NOMO-1 (cell line): ENCODE results near the gene LRRC49.

Source experiments
- DNase-seq, 2 experiments: peaks; one replicate each; lab custom pipeline; 2025; ENCODE audit not compliant: unreplicated experiment in 2 of 2; lab: John Stamatoyannopoulos, UW

The LRRC49 gene

GRCh38 chr15:71048913-71049675 is 156.5 kb downstream of the LRRC49 start:
- no peak for DNase-seq

DNA sequence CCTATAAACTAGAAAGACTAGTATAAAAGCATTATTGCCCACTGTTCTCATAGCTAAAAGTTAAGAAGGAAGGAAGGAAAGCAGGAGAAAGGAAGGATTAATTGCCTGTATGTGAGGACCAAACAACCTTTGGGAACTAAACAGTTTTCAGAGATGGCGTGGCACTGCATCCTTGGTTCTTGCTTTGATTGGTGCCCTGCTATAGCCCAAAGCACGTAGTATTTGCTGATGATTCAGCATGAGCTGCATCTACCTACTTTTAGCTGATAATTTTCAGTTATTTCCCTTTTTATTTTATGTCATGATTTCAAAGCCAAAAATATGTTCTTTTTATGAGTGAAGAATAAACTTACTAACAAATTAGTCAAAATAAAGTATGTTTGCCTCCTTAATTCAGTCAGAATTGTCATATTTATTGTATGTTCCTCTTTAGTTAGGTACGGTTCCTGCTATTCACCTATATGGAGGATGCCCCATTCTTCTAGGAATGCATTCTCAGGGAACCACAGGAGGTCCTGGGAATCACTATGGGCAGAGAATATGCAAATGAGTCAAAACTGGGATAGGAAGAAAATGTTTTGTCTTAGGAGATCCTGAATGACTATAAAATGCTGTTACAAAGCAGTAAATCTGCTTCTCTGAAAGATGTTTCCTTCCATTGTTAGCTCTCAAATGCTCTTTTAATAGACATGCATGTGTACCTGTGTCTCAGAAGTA is 157.2 kb downstream of the LRRC49 start:
- no peak for DNase-seq

DNA sequence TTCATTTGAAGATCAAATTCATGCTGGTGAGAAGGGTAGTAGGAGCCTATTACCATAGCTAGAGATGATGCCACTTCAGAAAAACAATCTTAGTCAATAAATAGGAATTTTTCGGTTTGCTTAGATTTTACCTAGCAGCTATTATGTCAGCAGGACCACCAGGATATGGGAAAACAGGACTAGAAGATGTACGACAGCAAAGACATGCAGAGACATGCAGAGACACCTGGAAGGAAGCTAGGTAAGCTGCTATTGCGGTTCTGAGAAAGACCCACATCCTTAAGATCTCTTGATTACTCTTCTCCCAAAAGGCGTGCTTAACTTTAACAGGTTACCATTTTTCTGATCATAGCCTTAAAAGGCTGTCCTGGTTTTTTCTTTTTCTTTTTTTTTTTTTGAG is 157.8 kb downstream of the LRRC49 start:
- no peak for DNase-seq

DNA sequence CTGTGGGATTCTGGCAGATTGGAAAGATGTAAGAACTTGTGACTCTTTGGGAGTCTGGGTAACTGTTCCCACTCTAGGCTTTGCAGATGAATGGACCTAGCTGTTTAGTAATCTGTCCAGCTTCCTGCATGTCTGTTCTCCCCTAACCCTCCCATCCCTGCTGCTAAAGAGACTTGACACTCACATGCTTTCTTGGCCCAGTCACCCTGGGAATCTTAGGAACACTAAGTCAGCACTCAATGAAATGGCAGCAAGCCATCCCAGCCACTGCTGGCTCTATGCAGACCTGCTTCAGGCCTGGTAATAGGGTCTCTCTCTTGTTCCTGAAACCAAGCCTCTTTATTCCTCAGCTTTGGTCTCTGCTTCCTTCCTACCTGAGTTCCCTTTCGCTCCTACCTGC is 158.9 kb downstream of the LRRC49 start:
- no peak for DNase-seq

- DNase-seq, result no peak
These were observed 159.7 kb downstream of the LRRC49 start for GRCh38 chr15:71052356-71052755.

DNA sequence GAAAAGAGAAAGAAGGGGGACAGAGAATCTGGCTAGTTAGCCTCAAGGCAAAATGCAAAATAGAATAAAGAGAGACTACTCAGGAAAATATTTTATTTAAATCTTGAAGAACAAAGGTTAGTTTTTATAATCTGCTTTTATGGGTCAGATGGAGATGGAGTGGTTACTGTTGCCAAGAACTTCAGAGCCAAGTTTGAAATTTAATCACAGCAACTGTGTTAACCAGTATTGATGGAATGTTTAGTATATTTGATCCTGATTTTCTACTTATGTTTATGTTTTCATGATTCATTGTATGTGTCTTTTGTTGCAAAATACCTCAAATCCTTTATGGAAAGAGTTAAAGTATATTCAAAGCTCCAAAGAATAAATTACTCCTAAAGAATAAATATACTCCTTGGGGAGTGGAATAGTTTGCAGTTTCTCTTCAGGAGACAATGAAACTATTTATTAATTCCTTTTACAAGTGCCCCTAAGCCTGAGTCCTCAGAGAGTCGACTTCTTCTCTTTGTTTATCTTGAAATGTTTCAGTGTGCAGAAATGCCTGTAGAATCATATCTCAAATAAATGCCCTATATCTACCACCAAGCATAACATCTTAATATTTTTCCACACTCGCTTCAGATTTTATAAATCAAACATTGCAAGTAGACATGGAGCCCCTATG is 161.8 kb downstream of the LRRC49 start:
- DNase-seq, result no peak

DNA sequence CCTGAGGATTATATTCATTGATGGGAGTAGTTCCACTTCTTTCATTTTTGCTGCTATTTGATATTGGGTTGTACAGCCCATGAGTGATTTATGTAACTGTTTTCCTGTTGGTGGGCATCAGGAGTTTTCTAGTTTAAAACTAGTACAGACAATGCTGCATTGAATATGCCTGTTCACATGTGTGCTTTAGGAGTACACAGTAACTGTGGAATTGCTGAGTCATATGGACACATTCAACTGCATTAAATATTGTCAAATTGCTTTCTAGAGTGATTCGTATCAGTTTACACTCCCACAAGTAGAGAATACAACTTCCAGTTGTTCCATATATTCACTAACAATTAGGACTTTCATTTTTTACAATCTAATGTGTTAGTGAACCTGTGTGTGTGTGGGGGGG is 162.8 kb downstream of the LRRC49 start:
- no peak for DNase-seq

DNA sequence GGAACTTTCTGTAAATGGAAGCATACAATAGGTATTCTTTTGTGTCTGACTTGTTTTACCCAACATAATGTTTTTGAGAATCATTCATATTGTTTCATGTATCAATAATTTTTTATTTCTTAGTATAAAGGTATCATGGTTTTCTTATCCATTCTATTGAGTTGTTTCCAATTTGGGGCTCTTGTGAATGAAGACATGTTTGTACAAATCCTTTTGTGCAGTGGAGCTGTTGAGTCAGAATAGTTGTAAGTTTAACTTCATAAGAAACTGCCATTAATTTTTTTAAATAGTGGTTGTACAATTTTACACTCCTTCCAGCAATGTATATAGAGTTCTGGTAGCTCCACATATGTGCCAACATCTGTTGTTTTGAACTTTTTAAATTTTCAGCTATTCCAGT is 163.5 kb downstream of the LRRC49 start:
- no peak for DNase-seq

DNA sequence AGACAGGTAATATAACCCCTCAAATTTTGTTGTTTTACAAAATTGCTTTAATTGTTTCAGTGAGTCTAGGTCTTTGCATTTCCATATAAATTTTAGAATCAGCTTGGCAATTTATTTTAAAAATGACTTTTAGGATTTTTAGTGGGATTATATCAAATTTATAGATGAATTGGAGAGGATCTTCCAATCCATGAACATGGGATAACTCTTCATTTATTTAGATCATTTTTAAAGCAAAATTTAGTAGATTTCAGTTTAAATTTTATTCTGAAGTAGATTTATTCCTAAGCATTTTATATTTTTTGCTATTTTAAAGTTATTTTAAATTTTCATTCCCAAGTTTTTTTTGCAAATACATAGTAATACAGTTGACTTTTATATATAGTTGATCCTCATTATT is 164.5 kb downstream of the LRRC49 start:
- DNase-seq, result no peak

DNA sequence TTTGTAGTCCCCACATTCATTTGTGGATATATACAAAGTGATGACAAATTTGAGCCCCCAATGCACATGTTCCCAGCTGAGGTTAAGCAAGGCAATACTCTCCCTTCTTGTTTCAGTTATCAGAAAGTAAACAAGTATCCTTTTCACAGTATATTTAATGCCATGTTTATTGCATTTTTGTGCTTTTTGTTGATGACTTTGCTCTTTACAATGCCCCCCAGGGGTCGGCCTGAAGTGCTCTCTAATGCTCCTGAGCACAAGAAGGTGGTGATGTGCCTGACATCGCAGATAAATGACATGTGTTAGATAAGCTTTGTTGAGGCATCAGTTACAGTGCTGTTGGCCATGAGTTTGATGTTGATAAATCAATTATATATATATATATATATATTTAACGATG is 165.0 kb downstream of the LRRC49 start:
- DNase-seq, result no peak

GRCh38 chr15:71060983-71061382 is 168.4 kb downstream of the LRRC49 start:
- no peak for DNase-seq

DNA sequence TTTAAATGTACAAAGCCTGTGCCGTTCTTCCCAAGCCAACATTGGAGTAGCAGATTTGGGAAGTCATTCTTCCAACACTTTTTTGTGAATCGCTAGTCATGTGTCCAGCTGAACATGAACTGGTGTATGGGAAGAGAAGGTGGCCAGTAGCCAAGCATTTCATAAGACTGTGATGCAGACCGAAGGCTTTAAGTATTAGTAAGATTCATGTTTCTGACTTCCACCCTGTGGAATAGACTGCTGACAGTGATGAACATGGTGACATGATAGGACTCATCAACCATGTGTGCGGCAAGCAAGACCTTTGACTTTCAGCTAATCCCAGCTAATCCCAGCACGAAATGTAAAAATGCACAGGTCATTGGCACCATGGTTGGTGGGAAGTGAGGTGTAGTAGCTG is 174.4 kb downstream of the LRRC49 start:
- no peak for DNase-seq

DNA sequence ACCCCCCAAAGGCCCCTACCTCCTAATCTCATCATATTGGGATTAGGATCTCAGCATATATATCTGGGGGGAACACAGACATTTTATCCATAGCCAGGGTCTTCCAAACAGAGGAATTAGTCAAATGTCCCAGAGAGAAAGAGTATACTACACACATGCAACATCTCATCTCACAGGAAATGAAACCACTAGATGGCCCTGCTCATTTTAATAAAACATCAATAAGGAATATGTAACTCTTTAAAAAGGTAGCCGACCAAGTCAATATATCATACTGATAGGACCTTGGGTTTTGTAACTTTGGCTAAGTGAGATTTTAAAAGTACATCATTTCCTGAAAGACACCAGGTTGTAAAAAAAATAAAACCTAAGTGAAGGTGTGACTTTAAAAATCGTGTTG is 177.1 kb downstream of the LRRC49 start:
- no peak for DNase-seq

GRCh38 chr15:71071529-71071928 is 178.9 kb downstream of the LRRC49 start:
- no peak for DNase-seq

DNA sequence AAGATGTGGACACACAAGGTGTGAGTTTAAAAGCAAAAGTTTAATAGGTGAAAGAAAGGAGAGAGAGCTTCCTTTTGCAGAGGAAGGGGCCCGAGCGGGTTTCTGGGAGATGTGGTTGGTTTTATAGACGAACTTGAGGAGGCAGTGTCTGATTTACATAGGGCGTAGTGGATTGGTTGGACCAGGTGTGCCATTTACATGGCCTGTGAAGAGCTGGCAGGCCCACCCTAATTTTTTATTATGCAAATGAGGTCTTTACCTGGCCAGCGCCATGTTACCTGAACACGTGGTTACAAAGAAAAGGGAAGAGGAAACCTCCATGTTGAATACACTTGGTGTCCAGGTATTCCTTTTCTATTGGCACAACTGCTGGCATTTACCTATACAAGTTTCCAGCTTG is 179.8 kb downstream of the LRRC49 start:
- DNase-seq, result no peak

DNA sequence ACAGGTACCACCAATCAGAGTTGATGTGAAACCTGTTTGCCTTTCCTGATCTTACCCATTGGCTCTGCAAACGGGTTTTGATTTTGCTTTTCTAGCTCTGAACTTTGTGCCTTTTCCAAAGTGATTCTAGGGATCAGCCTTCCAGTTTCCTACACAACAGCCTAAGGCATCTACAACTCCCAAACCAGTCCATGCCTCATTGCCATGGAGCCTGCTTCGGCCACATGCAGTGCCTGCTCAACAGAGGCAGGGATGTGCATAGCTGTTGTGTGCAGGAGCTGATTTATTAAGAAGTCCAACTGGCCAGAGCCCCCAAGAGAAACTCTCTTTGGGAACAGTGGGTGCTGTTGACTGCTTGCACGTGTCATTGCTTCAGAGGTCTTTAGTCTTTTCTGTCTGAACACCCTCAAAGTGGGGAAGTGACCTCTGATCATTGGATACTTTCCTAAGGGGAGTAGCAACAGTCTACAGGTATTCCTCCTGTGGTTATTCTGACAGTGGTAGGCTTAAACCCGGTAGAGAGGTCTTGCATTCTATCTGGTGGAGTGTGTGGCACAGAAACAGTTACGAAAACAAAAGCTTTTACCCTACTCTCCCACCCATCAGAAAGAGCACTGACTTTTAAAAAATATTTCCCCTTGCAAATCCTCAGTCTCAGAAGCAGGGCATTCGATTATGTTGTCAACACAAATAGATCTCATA is 186.0 kb downstream of the LRRC49 start:
- DNase-seq, result no peak

- DNase-seq, result no peak
These were observed 186.8 kb downstream of the LRRC49 start for GRCh38 chr15:71079208-71080044.

DNA sequence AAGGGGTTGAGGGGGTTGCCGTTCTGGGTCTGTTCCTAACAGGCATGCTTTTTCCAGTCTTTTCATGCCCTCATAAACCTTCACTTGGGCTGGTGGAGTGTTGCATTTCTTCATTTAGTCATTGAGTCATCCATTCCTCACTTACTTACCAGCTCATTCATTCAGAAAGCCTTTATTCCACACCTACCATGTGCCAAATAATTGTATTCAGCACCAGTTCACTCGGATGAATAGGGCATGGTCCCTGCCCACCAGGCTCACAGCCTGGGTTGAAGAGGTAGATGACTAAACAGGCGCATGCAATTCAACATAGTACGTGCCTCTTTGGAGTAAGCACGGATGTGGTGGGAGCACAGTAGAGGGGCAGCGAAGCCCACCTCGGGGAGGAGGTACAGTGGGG is 187.5 kb downstream of the LRRC49 start:
- DNase-seq, result no peak

- no peak for DNase-seq
These were observed 188.1 kb downstream of the LRRC49 start for GRCh38 chr15:71080705-71081104.

GRCh38 chr15:71082803-71083202 is 190.2 kb downstream of the LRRC49 start:
- DNase-seq, result no peak
